KOPT-K1 (cell line): Measurements from ENCODE around the gene GNAS-AS1.

Source experiments
- H3K27ac ChIP-seq: fragments of 200-600 bp; sonication (generic); 2 replicates; pipeline ENCODE4 v1.5.1; 2016; ENCODE audit warnings: antibody characterized with exemption, mild to moderate bottlenecking, low read depth, low read length; ENCODE audit not compliant: poor library complexity, severe bottlenecking
- H3K36me3 ChIP-seq: fragments of 200-600 bp; sonication (generic); 2 replicates; pipeline ENCODE4 v1.5.1; 2017; ENCODE audit warnings: antibody characterized with exemption, mild to moderate bottlenecking, low read length, moderate library complexity; ENCODE audit not compliant: insufficient read depth
- H3K9me3 ChIP-seq: fragments of 200-600 bp; sonication (generic); 2 replicates; pipeline ENCODE4 v1.5.1; 2017; ENCODE audit warnings: antibody characterized with exemption, low read length, mild to moderate bottlenecking; ENCODE audit not compliant: insufficient read depth, poor library complexity, severe bottlenecking

GNAS-AS1 gene

DNA sequence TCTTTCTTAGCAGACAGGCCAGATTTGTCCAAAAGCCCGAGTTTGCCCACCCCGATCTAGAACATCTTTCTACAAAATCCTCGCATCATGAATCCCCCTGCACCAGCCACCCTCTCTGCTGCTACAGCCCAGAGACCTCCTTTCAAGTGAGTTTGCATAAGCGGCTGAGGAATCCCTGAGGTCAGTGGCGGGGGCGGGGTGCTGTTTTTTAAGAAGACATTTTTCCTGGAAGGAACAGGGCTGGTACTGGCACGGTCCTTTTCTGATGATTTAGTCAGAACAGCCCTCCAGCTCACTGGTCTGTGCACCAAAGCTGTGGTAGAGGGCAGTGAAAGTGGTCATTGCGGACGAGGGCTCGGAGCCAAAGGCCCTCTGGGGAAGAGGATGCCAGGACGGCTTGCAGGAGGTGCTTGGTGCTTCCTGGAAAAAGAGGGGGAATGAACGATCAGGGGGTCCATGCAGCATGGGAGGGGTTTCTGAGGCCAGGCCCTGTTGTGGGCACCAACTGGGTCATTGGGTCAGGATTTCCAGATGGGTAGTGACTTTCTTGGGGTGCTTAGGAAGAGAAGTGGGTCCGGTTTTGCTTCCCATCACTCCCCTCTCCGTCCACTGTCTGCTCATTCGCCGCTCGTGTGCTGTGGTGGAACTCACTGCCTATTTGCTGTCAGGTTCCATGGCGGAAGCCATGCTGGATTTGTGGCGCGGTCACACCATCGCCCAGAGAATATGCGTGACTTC, 50.4 kb downstream of the GNAS-AS1 start:
- H3K9me3 ChIP-seq = no peaks in the 10 kb centered on the region
- H3K27ac ChIP-seq = no peak overlapping the region

DNA sequence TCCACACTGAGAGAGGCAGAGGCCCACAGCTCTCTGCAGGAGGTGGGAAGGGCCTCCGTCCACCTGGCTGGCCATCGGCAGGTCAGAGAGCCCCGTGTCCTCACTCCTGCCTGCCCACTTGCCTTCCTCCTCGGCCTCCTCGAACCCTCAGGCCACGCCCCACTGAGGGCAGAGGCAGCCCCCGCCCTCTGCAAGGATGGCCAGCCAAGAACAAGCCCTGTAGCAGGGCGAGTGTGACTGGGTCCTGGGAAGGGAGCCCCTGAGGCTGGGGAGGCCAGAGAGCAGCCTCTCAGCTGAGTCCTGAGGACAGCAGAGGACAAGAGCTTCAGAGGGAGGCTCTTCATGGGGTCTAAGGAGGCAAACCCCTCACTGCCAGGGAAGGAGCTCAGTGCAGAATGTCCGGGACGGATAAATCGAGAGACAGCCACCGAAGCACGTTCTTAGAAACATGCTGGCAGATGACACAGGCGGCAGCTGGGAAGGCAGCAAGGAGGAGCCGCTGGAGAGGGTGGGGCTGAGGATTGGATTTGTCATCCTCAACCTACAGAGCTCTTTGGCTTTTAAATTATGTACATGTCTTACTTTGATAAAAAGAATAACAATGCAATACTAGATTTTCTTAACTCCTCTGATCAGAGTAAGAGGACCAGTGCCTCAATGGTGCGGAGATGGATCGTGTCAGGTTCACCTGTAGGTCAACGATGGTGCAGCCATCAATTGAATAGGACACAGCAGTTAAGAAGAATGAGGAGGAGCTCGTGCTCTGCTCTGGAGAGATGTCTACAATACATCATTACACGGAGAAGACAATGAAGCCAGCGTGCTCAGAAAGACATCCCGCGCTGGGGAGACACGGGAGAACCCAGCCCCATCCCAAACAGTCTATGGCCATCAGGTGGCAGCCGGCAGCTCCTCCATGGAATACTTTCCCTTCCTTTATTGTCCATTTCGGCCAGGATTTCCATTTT, 53.0 kb downstream of the GNAS-AS1 start:
- H3K36me3 ChIP-seq = no peaks in the 10 kb centered on the region
- H3K9me3 ChIP-seq = no peaks in the 10 kb centered on the region
- H3K27ac ChIP-seq = no peak overlapping the region

More for the DNA sequence above, 50.4 kb downstream of the GNAS-AS1 start:
- no peaks in the 10 kb centered on the region for H3K36me3 ChIP-seq

DNA sequence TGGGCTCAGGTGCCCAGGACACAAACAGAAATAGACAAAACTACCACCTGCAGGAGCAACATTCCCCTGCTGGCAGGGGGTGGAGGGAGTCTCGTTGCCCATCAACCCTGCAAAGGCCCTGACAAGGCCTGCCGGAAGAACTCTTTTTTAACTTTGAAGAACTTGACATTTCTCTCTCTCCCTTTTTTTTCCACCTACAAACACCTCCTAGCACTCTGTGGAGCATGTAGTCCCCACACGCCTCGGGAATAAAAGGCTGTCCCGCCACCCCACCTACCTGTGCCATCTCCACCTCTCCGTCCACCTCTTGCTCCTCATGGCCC, 54.8 kb downstream of the GNAS-AS1 start:
- Histone ChIP-seq H3K9me3 (no peaks in the 10 kb centered on the region), H3K27ac (no peak overlapping the region), H3K36me3 (no peaks in the 10 kb centered on the region)

DNA sequence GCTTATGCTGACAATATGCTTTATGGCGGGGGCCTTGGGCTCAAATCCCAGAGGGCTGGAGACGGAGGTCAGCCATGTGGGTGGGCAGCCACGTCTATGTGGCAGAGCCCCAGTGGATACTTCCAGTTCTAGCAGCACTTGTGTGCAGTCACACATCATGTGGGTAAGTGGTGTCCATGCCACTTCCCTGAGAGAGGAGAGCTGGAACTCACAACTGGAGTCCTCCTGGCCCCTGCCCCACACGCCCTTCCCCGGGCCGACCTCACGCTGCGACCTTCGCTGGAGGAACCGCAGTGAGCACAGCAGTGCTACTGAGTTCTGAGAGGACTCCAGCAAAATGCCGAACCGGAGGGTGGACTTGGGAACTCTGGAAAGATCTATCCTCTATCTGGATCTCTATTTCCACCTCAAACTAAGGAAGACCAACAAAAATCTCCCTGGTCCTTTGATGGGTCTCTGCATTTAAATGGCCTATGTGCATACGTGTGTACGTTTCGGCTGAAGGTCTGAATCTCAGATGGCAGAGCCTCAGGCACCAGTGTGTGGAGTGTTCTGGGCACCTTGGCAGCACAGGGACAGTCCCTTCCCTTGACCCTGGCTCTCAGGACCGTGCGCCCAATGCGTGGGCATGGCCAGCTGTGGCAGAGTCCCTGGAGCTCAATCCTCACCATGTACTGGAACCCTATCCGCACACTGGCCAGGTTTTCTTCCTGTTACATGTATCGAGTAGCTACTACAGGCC, 55.4 kb downstream of the GNAS-AS1 start:
- no peaks in the 10 kb centered on the region for H3K36me3 ChIP-seq
- H3K9me3 ChIP-seq = no peaks in the 10 kb centered on the region
- no peak overlapping the region for H3K27ac ChIP-seq

DNA sequence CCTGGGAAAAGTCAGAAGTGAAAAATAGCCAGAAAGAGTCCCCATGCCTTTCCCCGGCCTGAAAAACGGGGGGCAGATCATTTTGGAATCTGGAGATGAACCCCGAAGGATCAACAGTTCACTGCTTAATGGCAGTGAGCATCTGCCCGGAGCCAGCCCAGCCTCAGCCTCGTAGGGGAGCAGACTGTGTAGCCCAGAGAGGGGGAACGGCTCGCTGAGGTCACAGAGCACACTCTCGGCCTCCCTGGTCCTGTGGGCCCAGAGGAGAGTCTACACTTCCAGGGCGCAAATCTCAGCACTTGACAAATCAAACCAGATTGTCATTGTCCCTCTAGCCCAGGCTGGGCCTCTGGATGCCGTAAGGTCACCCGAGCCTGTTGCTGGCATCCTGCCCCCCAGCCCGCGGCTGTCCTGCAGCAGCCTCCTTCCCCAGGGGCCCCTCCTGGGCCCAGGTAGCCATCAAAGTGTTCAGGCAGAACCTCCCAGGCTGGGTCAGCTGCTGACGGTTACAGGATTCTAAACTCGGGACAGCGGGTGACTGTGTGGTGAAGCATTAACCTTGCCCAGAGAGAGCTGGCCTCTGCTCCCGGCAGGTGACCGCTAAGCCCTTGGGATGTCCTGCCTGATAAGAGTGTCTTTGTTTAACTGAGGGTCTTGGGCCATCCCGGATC, 56.1 kb downstream of the GNAS-AS1 start:
- Histone ChIP-seq H3K9me3 (no peaks in the 10 kb centered on the region), H3K27ac (no peak overlapping the region), H3K36me3 (no peaks in the 10 kb centered on the region)

DNA sequence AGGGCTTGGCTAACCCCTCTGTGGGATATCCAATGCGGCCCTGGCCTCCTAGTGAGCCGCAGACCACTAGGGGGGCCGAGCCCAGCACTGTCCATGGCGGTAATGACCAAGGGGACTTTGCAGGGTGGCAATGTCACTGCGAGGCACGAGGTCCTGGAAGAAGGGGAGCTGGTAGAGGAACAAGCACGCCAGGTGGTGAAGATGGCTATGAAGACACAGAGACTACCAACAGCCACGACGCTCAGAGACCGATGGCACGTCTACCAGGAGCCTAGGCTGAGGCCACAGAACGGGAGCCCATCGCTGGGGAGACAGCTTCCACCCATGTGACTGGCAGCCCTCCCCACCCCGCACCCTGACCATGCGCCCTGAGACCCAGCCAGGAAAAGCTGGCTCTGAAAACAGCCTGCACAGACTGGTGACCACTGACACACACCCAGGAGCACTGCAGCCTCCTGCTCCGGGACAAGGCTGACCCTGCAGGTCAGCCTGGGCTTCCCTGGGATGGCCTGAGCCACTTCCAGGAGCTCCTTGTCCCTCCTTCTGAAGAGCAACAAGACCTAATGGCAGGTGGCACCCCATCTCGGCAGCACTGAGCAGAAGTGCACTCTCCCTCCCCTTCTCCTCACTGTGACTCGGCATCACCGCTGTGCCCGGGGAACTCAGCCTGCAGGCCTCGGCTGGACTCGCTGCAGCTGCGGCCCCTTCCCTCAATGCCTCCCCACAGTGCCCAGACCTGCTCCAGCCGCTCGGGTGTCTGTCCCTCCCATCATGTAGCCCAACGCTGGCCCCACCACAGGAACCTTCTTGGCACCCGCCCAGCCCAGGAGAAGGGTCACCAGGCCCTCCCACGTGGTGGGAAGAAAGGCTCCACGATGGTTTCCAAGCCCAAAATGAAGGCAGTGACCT, 56.9 kb downstream of the GNAS-AS1 start:
- Histone ChIP-seq H3K9me3 (no peaks in the 10 kb centered on the region), H3K36me3 (no peaks in the 10 kb centered on the region), H3K27ac (no peak overlapping the region)

- Histone ChIP-seq H3K9me3 (no peaks in the 10 kb centered on the region), H3K36me3 (no peaks in the 10 kb centered on the region), H3K27ac (no peak overlapping the region)
These were observed 58.3 kb downstream of the GNAS-AS1 start for GRCh38 chr20:58792426-58792825.

GRCh38 chr20:58791286-58791685, 59.4 kb downstream of the GNAS-AS1 start:
- Histone ChIP-seq H3K36me3 (no peaks in the 10 kb centered on the region), H3K9me3 (no peaks in the 10 kb centered on the region), H3K27ac (no peak overlapping the region)

DNA sequence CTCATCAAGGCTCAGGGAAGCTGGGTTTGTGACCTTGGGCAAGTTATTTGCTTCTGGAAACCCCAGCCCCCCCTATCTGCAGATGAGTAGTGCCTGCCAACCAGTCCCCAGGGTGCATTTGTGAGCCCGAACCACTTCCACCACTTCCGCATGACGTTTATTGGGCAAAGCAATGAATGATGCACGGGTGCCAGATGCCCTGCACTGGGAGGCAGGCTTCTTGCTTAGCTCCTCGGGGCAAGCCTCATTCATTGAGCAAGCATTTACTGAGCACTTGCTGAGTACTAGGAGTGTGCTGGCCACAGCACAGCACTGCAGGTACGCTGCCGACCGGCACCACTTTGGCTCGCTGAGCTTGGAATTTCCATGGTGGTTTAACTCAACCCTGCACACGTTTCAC, 60.2 kb downstream of the GNAS-AS1 start:
- Histone ChIP-seq H3K9me3 (no peaks in the 10 kb centered on the region), H3K36me3 (no peaks in the 10 kb centered on the region), H3K27ac (no peak overlapping the region)

DNA sequence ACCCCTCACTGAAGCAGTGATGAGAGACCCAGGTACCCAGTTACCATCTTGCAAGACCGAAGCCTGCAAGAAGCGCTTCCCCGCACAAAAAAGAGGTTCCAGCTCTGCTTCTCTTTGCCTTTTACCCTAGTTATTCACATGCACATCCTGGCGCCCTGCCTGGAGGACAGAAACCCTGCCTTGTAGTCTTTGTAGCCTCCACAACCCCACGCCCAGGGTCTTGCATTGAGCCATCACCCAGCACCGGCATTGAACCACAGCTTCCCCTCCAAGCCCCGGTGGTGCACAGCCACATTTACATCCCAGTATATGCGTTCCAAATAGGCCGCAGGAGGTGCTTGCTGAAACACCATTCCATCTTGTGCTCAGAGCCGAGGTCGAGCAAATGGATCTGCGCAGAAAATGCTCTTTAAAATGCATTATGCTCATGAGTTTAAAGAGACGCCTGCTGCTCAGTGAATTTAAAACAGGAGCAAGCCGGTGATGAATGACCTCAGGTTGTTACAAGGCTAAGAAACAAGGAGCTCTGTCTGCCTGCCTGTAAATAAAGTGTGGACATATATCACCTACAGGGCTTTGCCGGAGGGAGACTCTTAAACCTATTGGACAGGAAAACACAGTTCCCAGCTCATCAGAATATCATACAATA, 61.7 kb downstream of the GNAS-AS1 start:
- Histone ChIP-seq H3K9me3 (no peaks in the 10 kb centered on the region), H3K36me3 (no peaks in the 10 kb centered on the region), H3K27ac (no peak overlapping the region)

DNA sequence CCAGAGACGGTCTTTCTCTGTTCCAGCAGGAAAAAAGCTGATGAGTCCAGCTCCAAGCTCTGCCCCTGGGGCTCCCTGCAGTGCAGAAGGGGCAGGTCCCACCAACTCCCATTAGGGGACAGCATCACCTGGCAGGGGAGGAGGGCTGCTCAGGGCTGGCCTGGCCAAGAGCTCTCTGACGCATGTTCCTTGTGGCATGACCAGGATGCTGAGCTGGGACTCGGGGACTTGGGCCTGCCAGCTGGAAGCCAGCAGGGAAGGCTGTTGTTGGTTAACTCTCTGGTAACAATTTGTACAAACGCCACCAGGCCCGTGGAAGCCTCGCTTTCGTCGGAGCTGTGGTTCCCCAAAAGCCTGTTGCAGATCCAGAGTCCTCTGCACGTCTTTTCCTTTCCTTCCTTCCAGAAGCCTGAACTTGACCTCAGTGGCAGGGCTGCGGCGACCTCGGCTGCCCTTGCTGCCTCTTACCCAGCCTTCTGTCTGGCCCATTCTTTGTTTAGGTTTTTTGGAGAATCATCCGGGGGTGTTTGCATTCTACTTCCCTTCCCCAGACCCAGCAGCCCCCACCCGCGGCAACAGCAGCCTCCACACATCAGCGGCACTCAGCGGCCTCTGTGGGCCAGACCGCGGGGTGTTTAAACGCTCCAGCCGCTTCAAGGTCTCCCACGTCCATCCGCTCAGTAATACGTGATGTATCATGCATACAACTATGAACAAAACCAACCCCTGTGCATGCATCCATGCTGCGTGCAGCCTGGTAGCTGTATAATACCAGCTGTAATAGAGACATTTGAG, 63.3 kb downstream of the GNAS-AS1 start:
- Histone ChIP-seq H3K36me3 (no peaks in the 10 kb centered on the region), H3K9me3 (no peaks in the 10 kb centered on the region), H3K27ac (no peak overlapping the region)

- H3K36me3 ChIP-seq = no peaks in the 10 kb centered on the region
- H3K9me3 ChIP-seq = no peaks in the 10 kb centered on the region
- no peak overlapping the region for H3K27ac ChIP-seq
These were observed 66.2 kb downstream of the GNAS-AS1 start for GRCh38 chr20:58784321-58785074.
